GM06990 (cell line): ENCODE data around the gene ZNF100.
"Not testable (repeated sequence)": the region's sequence is repeated elsewhere in the genome, so short reads cannot be mapped to it uniquely, and the experiment has no call there.

Source experiments
- DNase-seq: peaks from one replicate; pipeline ENCODE4 v3.0.0-alpha.2; 2011; ENCODE audit not compliant: insufficient read length; ENCODE audit errors: extremely low read depth
- H3K27me3 ChIP-seq: replicated peaks from 2 replicates; pipeline ENCODE4 v1.6.0; 2011; ENCODE audit warnings: low read length; ENCODE audit not compliant: control insufficient read depth, insufficient read depth
- H3K36me3 ChIP-seq: 2 replicates; pipeline ENCODE4 v1.5.1; 2011; ENCODE audit warnings: low read length; ENCODE audit not compliant: control insufficient read depth, insufficient read depth
- H3K4me3 ChIP-seq: replicated peaks from 2 replicates; pipeline ENCODE4 v1.5.1; 2011; ENCODE audit warnings: low read depth, mild to moderate bottlenecking, control low read depth, low read length
- CTCF ChIP-seq: IDR thresholded peaks from 2 replicates; pipeline ENCODE4 v1.5.1; 2011; ENCODE audit warnings: low read length, control low read depth, mild to moderate bottlenecking, inconsistent platforms; ENCODE audit not compliant: insufficient read depth, poor library complexity, severe bottlenecking

ZNF100 gene

GRCh38 chr19:21748088-21748487, 19.3 kb downstream of the ZNF100 start:
- H3K36me3 ChIP-seq, result peaks cover 11% of the 10 kb centered on the region
- no peak overlapping the region for H3K4me3 ChIP-seq
- TF ChIP-seq CTCF, result no peak
- no peaks in the 10 kb centered on the region for H3K27me3 ChIP-seq
- no peak for DNase-seq

GRCh38 chr19:21740559-21740958, 26.8 kb downstream of the ZNF100 start:
- Histone ChIP-seq H3K4me3 (no peak overlapping the region), H3K36me3 (no peaks in the 10 kb centered on the region; the same call in none of the 2 replicates), H3K27me3 (no peaks in the 10 kb centered on the region)
- TF ChIP-seq CTCF, result no peak
- no peak for DNase-seq

- H3K36me3 ChIP-seq, H3K27me3 ChIP-seq, DNase-seq, H3K4me3 ChIP-seq: not testable (repeated sequence)
Measured at GRCh38 chr19:21726942-21727747, 40.2 kb downstream of the ZNF100 start.

- Histone ChIP-seq H3K36me3 (no peaks in the 10 kb centered on the region), H3K4me3 (no peak overlapping the region), H3K27me3 (no peaks in the 10 kb centered on the region)
- TF ChIP-seq CTCF, result no peak
- DNase-seq, result no peak
Measured at GRCh38 chr19:21713761-21714160, 53.6 kb downstream of the ZNF100 start.

- Histone ChIP-seq H3K36me3 (no peaks in the 10 kb centered on the region), H3K27me3 (no peaks in the 10 kb centered on the region), H3K4me3 (no peak overlapping the region)
- no peak for TF ChIP-seq CTCF
- DNase-seq, result no peak
Measured at GRCh38 chr19:21709464-21709863, 57.9 kb downstream of the ZNF100 start.

- not testable (repeated sequence) for DNase-seq, H3K4me3 ChIP-seq, H3K27me3 ChIP-seq, H3K36me3 ChIP-seq
Measured at GRCh38 chr19:21707878-21708277, 59.5 kb downstream of the ZNF100 start.

GRCh38 chr19:21707065-21707464, 60.3 kb downstream of the ZNF100 start:
- no peaks in the 10 kb centered on the region for H3K27me3 ChIP-seq
- TF ChIP-seq CTCF, result no peak
- H3K4me3 ChIP-seq, result no peak overlapping the region
- H3K36me3 ChIP-seq, result no peaks in the 10 kb centered on the region
- DNase-seq, result no peak
